ENCODE results near the gene VAV1.

- TF ChIP-seq CTCF (IDR thresholded peaks at IDR 0.05; ENCODE audit: low read length) (no peak), EZH2 (IDR thresholded peaks at IDR 0.05; ENCODE audit: borderline replicate concordance, low read length) (no peak)
Observed at GRCh38 chr19:6744381-6745301, 27.9 kb upstream of the VAV1 start.
